Brain microvascular endothelial cell (primary cell): ENCODE data around the gene RPS16.
A peak's percentile ranks its signal among the peaks of the same experiment; 100 is the strongest.

Source experiments
- DNase-seq: peaks from one replicate; pipeline ENCODE4 v3.0.0-alpha.2; 2020
- H3K27ac ChIP-seq: fragments of 250-450 bp; sonication (Bioruptor Pico); 2 replicates; pipeline ENCODE4 v1.5.1; 2020; ENCODE audit warnings: mild to moderate bottlenecking, moderate library complexity
- H3K27me3 ChIP-seq: fragments of 250-450 bp; sonication (Bioruptor Pico); replicated peaks from 2 replicates; pipeline ENCODE4 v1.5.1; 2020; ENCODE audit warnings: mild to moderate bottlenecking
- H3K36me3 ChIP-seq: fragments of 250-450 bp; sonication (Bioruptor Pico); replicated peaks from 2 replicates; pipeline ENCODE4 v1.5.1; 2020; ENCODE audit warnings: mild to moderate bottlenecking
- H3K4me3 ChIP-seq: 2 replicates; pipeline ENCODE4 v1.5.1; 2011; ENCODE audit warnings: low read depth, mild to moderate bottlenecking, control low read depth, low read length, moderate library complexity
- CTCF ChIP-seq: IDR thresholded peaks from 2 replicates; pipeline ENCODE4 v1.5.1; 2011; ENCODE audit warnings: low read depth, mild to moderate bottlenecking, moderate library complexity, low read length, control low read depth, inconsistent platforms; ENCODE audit errors: missing control alignments
- in situ Hi-C: cut with HindIII; loops from 2 replicates; pipeline ENCODE4 v1.10.0; 2017; ENCODE audit warnings: low sequenced_read_pairs, low pct_ligation_motif_present

The RPS16 gene

GRCh38 chr19:39471756-39472536 lies 36.2 kb upstream of the RPS16 start:
- no peak overlapping the region for H3K27ac ChIP-seq
- no peak for TF ChIP-seq CTCF
- in situ Hi-C loops = no loop called here
- no peak overlapping the region for H3K4me3 ChIP-seq
- DNase-seq = no peak
- peaks cover 94% of the 10 kb centered on the region for H3K36me3 ChIP-seq
- no peaks in the 10 kb centered on the region for H3K27me3 ChIP-seq

GRCh38 chr19:39470724-39471339 lies 35.1 kb upstream of the RPS16 start:
- H3K27ac ChIP-seq = no peak overlapping the region
- no peaks in the 10 kb centered on the region for H3K27me3 ChIP-seq
- no peak for TF ChIP-seq CTCF
- H3K36me3 ChIP-seq = peaks cover 93% of the 10 kb centered on the region
- in situ Hi-C loops = no loop called here
- peak; percentile 11 for DNase-seq
- no peak overlapping the region for H3K4me3 ChIP-seq

GRCh38 chr19:39469567-39469966 lies 33.8 kb upstream of the RPS16 start:
- Histone ChIP-seq H3K4me3 (no peak overlapping the region), H3K36me3 (peaks cover 98% of the 10 kb centered on the region), H3K27me3 (no peaks in the 10 kb centered on the region), H3K27ac (no peak overlapping the region)
- no peak for DNase-seq
- TF ChIP-seq CTCF = no peak
- in situ Hi-C loops = no loop called here

- H3K36me3 ChIP-seq = peaks cover 96% of the 10 kb centered on the region
- no peak overlapping the region for H3K4me3 ChIP-seq
- no peak for TF ChIP-seq CTCF
- no peak for DNase-seq
- H3K27me3 ChIP-seq = no peaks in the 10 kb centered on the region
- H3K27ac ChIP-seq = no peak overlapping the region
- in situ Hi-C loops = no loop called here
Observed at GRCh38 chr19:39469036-39469435, 33.3 kb upstream of the RPS16 start.

GRCh38 chr19:39467941-39468340 lies 32.2 kb upstream of the RPS16 start:
- no peak for DNase-seq
- H3K4me3 ChIP-seq = no peak overlapping the region
- no peak for TF ChIP-seq CTCF
- H3K27ac ChIP-seq = no peak overlapping the region
- in situ Hi-C loops = no loop called here
- no peaks in the 10 kb centered on the region for H3K27me3 ChIP-seq
- peaks cover 85% of the 10 kb centered on the region for H3K36me3 ChIP-seq
